ENCODE data around the gene CTSE.

CTSE gene

DNA sequence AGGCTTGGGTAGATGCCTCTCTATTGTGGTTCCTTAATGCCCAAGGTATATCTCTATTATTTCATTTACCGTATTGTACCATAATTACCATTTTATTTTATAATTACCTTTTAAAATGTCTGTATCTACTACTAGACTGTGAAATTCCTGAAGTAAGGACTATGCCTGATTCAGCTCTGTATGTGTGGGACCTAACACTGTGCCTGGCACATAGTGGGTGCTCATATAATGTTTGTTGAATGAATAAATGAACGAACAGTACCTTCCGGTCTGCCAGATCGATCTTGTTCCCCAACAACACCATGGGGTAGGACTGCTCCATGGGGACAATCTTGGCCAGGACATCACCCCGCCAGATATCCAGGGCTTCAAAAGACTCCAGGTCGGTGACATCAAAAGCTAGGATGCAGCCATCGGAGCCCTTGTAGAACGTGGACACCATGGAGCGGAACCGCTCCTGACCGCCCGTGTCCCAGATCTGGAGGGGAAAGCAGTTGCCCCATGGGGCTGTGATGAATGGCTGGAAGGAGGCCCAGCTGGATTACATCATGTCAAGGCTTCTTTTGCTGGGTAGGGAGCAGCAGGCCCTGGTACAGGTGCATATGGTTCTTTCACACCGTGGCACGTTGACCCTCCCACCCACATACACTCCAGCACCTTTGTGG, 31.3 kb downstream of the CTSE start:
- WGBS, 2 experiments = 94 to 96% methylated on average over 13 of the region's 14 CpGs
- H3K4me1 ChIP-seq (ENCODE audit: control insufficient read depth, insufficient read depth, low read length) = peaks cover 4% of the 10 kb centered on the region
- no peaks in the 10 kb centered on the region for H3K27me3 ChIP-seq (ENCODE audit: control insufficient read depth, insufficient read depth, low read length, poor library complexity, severe bottlenecking)
- no peak overlapping the region for H3K4me3 ChIP-seq (ENCODE audit: insufficient read depth, low read depth, low read length)
- H3K36me3 ChIP-seq (ENCODE audit: control insufficient read depth, insufficient read depth, low read length) = no peaks in the 10 kb centered on the region
- no peaks in the 10 kb centered on the region for H3K9me3 ChIP-seq (ENCODE audit: control insufficient read depth, low read length)
- no peak overlapping the region for H3K27ac ChIP-seq (ENCODE audit: insufficient read depth, low read depth, low read length, poor library complexity, severe bottlenecking)

- 94 to 95% methylated on average over 4 of the region's 4 CpGs for WGBS, 2 experiments
- no peaks in the 10 kb centered on the region for H3K9me3 ChIP-seq (ENCODE audit: control insufficient read depth, low read length)
Measured at GRCh38 chr1:205991237-205991636, 32.5 kb downstream of the CTSE start.

DNA sequence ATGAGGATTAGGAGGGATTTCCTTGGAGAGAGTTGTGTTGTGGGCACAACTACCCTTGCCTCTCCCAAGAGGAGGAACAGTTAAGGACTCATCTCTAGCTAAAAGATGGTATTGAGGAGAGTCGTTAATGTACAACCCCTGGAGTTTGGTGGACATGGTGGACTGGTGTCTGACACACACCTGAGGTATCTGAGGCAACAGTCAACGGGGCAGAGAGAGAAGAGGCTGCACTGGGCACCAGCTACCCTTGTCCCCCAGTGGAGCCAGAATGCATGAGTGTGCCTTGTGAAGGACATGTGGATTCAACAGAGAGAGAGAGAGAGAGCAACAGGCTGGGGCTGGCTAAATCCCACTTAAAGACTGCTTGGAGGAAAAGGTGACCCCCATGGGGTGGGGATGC, 33.5 kb downstream of the CTSE start:
- no peaks in the 10 kb centered on the region for H3K9me3 ChIP-seq (ENCODE audit: control insufficient read depth, low read length)
- peaks cover 4% of the 10 kb centered on the region for H3K4me1 ChIP-seq (ENCODE audit: control insufficient read depth, insufficient read depth, low read length)
- no peak overlapping the region for H3K27ac ChIP-seq (ENCODE audit: insufficient read depth, low read depth, low read length, poor library complexity, severe bottlenecking)
- 87 to 90% methylated on average over 2 of the region's 2 CpGs for WGBS, 2 experiments
- no peaks in the 10 kb centered on the region for H3K27me3 ChIP-seq (ENCODE audit: control insufficient read depth, insufficient read depth, low read length, poor library complexity, severe bottlenecking)
- no peak overlapping the region for H3K4me3 ChIP-seq (ENCODE audit: insufficient read depth, low read depth, low read length)
- no peaks in the 10 kb centered on the region for H3K36me3 ChIP-seq (ENCODE audit: control insufficient read depth, insufficient read depth, low read length)

More at GRCh38 chr1:205991237-205991636, 32.5 kb downstream of the CTSE start:
- Histone ChIP-seq H3K27ac (ENCODE audit: insufficient read depth, low read depth, low read length, poor library complexity, severe bottlenecking) (no peak overlapping the region), H3K36me3 (ENCODE audit: control insufficient read depth, insufficient read depth, low read length) (no peaks in the 10 kb centered on the region), H3K4me1 (ENCODE audit: control insufficient read depth, insufficient read depth, low read length) (peaks cover 4% of the 10 kb centered on the region), H3K4me3 (ENCODE audit: insufficient read depth, low read depth, low read length) (no peak overlapping the region), H3K27me3 (ENCODE audit: control insufficient read depth, insufficient read depth, low read length, poor library complexity, severe bottlenecking) (no peaks in the 10 kb centered on the region)

GRCh38 chr1:205989786-205990185, 33.9 kb downstream of the CTSE start:
- 87 to 92% methylated on average over 5 of the region's 5 CpGs for WGBS, 2 experiments
- H3K4me1 ChIP-seq (ENCODE audit: control insufficient read depth, insufficient read depth, low read length) = peaks cover 4% of the 10 kb centered on the region

DNA sequence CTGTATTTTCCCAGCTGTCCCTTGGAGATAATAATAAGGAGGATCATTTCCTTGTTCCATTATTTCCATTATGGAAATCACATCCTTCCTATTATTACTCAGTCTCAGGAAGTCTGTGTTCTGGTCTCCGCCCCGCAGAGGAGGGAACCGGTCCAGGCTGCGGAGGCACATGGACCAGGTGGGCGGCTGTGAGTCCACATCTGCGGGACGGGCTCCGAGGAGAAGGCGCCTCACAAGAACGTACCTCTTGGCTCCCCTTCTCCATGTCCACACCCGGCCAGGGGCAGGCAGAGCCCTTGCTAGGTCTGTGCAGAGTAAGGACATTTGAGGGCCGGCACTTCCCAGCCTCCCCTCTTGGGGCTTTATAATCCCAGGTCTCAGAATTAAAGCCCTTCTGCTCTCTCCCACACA, 35.1 kb downstream of the CTSE start:
- no peaks in the 10 kb centered on the region for H3K4me1 ChIP-seq (ENCODE audit: control insufficient read depth, insufficient read depth, low read length)
- WGBS, 2 experiments = 89 to 90% methylated on average over 12 of the region's 12 CpGs
- no peak overlapping the region for H3K27ac ChIP-seq (ENCODE audit: insufficient read depth, low read depth, low read length, poor library complexity, severe bottlenecking)
- no peak overlapping the region for H3K4me3 ChIP-seq (ENCODE audit: insufficient read depth, low read depth, low read length)
- no peaks in the 10 kb centered on the region for H3K27me3 ChIP-seq (ENCODE audit: control insufficient read depth, insufficient read depth, low read length, poor library complexity, severe bottlenecking)
- H3K9me3 ChIP-seq (ENCODE audit: control insufficient read depth, low read length) = no peaks in the 10 kb centered on the region
- no peaks in the 10 kb centered on the region for H3K36me3 ChIP-seq (ENCODE audit: control insufficient read depth, insufficient read depth, low read length)

More at GRCh38 chr1:205989786-205990185, 33.9 kb downstream of the CTSE start:
- H3K9me3 ChIP-seq (ENCODE audit: control insufficient read depth, low read length) = no peaks in the 10 kb centered on the region
- no peaks in the 10 kb centered on the region for H3K27me3 ChIP-seq (ENCODE audit: control insufficient read depth, insufficient read depth, low read length, poor library complexity, severe bottlenecking)
- no peak overlapping the region for H3K4me3 ChIP-seq (ENCODE audit: insufficient read depth, low read depth, low read length)
- H3K27ac ChIP-seq (ENCODE audit: insufficient read depth, low read depth, low read length, poor library complexity, severe bottlenecking) = no peak overlapping the region
- H3K36me3 ChIP-seq (ENCODE audit: control insufficient read depth, insufficient read depth, low read length) = no peaks in the 10 kb centered on the region

DNA sequence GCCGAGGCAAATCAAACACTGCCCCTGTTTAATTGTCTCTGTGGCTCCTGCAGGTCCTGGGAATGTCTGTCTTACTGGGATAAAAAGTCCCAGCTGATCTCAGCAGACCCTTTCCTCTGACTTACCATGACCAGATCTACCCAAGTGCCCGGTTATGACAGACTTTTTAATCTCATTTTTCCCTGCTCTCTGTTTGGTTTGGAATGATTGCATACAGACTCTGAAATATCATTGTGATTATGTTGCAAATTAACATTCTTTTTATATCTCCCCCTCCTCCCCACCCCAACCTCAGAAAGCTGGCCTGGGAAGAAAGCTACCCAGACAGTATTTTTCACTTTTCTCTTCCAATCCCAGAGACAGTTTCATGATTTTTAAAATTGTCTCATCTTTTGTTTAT, 36.8 kb downstream of the CTSE start:
- no peak overlapping the region for H3K27ac ChIP-seq (ENCODE audit: insufficient read depth, low read depth, low read length, poor library complexity, severe bottlenecking)
- WGBS, 2 experiments = 73 to 75% methylated on average over 2 of the region's 2 CpGs
- H3K36me3 ChIP-seq (ENCODE audit: control insufficient read depth, insufficient read depth, low read length) = no peaks in the 10 kb centered on the region
- no peak overlapping the region for H3K4me3 ChIP-seq (ENCODE audit: insufficient read depth, low read depth, low read length)
- H3K9me3 ChIP-seq (ENCODE audit: control insufficient read depth, low read length) = no peaks in the 10 kb centered on the region
- H3K4me1 ChIP-seq (ENCODE audit: control insufficient read depth, insufficient read depth, low read length) = no peaks in the 10 kb centered on the region
- H3K27me3 ChIP-seq (ENCODE audit: control insufficient read depth, insufficient read depth, low read length, poor library complexity, severe bottlenecking) = no peaks in the 10 kb centered on the region

DNA sequence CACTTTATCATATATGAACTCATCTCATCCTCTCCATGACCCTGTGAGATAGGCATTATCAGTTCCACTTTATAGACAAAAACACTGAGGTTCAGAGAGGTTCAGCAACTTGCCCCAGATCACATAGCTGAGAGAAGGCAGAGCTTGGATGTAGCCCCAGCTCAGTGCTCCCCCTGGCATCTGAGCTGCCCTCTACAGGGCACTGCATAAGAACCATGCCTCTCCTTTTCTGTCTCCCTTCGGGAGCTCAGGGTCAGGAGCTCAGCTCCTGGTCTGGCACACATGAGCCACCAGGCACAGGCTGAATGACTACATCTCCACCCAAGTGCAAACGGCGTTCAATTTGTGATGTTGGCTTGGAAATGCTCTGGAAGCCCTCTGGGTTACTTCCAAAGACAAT, 37.4 kb downstream of the CTSE start:
- Histone ChIP-seq H3K27ac (ENCODE audit: insufficient read depth, low read depth, low read length, poor library complexity, severe bottlenecking) (no peak overlapping the region), H3K9me3 (ENCODE audit: control insufficient read depth, low read length) (no peaks in the 10 kb centered on the region), H3K4me1 (ENCODE audit: control insufficient read depth, insufficient read depth, low read length) (no peaks in the 10 kb centered on the region), H3K27me3 (ENCODE audit: control insufficient read depth, insufficient read depth, low read length, poor library complexity, severe bottlenecking) (no peaks in the 10 kb centered on the region), H3K4me3 (ENCODE audit: insufficient read depth, low read depth, low read length) (no peak overlapping the region), H3K36me3 (ENCODE audit: control insufficient read depth, insufficient read depth, low read length) (no peaks in the 10 kb centered on the region)
- WGBS, 2 experiments = 92 to 97% methylated on average over 3 of the region's 3 CpGs

DNA sequence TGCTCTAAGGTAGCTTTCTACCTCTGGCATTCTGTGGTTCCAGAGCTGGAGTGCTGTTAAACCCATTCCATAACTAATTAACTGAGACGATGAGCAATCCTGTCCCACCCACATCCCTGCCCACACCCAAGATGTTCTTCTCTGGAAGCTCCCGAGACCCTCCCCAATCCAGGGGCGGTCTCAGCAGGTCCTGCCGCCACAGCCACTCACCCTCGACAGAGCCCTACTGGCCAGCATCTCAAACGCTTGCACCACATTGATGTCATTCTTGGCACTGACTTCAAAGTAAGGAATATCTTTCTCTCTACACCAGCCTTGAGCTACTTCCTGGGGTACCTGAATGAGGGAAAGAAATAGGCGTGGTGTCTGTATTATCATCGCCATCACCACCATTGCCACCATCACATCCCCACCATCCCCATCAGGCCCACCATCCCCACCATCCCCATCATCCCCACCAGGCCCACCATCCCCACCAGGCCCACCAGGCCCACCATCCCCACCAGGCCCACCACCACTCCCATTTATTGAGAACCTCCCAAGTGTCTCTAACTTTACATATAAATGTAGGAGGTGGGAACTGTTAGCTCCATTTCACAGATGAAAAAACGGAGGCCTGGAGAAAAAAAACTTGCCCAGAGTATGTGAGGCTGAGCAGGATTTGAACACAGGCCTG, 38.2 kb downstream of the CTSE start:
- no peaks in the 10 kb centered on the region for H3K27me3 ChIP-seq (ENCODE audit: control insufficient read depth, insufficient read depth, low read length, poor library complexity, severe bottlenecking)
- H3K27ac ChIP-seq (ENCODE audit: insufficient read depth, low read depth, low read length, poor library complexity, severe bottlenecking) = no peak overlapping the region
- no peaks in the 10 kb centered on the region for H3K4me1 ChIP-seq (ENCODE audit: control insufficient read depth, insufficient read depth, low read length)
- H3K36me3 ChIP-seq (ENCODE audit: control insufficient read depth, insufficient read depth, low read length) = no peaks in the 10 kb centered on the region
- no peaks in the 10 kb centered on the region for H3K9me3 ChIP-seq (ENCODE audit: control insufficient read depth, low read length)
- WGBS, 2 experiments = 92 to 95% methylated on average over 9 of the region's 9 CpGs
- no peak overlapping the region for H3K4me3 ChIP-seq (ENCODE audit: insufficient read depth, low read depth, low read length)

DNA sequence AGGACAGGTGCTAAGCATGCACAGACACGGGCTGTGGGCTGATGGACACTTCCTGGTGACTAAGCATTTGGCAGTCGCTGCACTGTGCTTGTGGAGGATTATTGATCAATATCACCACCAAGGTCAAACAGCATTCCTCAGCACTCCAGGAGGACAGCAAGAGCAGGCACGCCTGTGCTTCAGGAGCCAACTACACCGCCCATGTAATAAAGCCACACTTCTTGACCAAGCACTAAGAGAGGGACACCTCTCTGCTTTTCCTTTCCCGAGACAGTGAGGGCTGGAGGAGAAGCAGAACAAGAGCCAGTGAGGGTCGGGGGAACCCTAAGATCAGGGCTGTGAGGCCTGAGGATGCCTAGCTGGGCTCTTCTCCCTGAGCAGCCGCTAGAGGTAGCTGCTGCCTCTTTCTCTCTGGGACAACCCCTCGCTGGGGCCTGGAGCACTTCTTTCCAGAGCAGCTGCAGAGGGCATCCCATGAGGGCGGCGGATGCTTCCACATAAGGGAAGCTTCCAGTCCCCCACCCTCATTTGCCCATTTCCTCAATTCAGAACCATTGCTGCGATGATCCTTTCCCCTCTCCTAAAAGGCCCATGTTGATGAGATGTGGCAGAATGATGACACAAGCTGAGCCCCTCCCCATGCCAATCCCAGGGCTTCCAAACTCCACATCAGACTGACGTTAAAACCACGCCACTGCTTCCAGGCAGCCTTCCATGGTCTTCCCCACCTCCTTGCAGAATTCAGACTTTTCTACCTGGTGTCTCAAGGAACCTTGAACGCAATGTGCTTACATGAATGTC, 39.6 kb downstream of the CTSE start:
- Histone ChIP-seq H3K4me3 (ENCODE audit: insufficient read depth, low read depth, low read length) (no peak overlapping the region), H3K27ac (ENCODE audit: insufficient read depth, low read depth, low read length, poor library complexity, severe bottlenecking) (no peak overlapping the region), H3K27me3 (ENCODE audit: control insufficient read depth, insufficient read depth, low read length, poor library complexity, severe bottlenecking) (no peaks in the 10 kb centered on the region), H3K36me3 (ENCODE audit: control insufficient read depth, insufficient read depth, low read length) (no peaks in the 10 kb centered on the region), H3K4me1 (ENCODE audit: control insufficient read depth, insufficient read depth, low read length) (no peaks in the 10 kb centered on the region), H3K9me3 (ENCODE audit: control insufficient read depth, low read length) (no peaks in the 10 kb centered on the region)
- 56 to 57% methylated on average over 14 of the region's 14 CpGs for WGBS, 2 experiments

DNA sequence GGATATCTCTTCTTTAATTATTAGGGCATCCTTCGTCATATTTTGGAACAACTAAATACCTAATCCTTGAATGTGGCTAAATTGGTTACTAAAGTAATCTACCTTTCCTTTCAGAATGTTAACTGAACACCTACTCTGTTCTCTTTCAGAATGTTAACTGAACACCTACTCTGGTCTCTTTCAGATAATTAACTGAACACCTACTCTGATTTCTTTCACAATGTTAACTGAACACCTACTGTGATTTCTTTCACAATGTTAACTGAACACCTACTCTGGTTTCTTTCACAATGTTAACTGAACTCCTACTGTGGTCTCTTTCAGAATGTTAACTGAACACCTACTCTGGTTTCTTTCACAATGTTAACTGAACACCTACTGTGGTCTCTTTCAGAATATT, 42.4 kb downstream of the CTSE start:
- H3K27ac ChIP-seq (ENCODE audit: insufficient read depth, low read depth, low read length, poor library complexity, severe bottlenecking) = no peak overlapping the region
- no peak overlapping the region for H3K4me3 ChIP-seq (ENCODE audit: insufficient read depth, low read depth, low read length)
- no peaks in the 10 kb centered on the region for H3K27me3 ChIP-seq (ENCODE audit: control insufficient read depth, insufficient read depth, low read length, poor library complexity, severe bottlenecking)
- 84 to 100% methylated on average over 1 of the region's 1 CpG for WGBS, 2 experiments
- no peaks in the 10 kb centered on the region for H3K36me3 ChIP-seq (ENCODE audit: control insufficient read depth, insufficient read depth, low read length)
- peaks cover 8% of the 10 kb centered on the region for H3K4me1 ChIP-seq (ENCODE audit: control insufficient read depth, insufficient read depth, low read length)
- H3K9me3 ChIP-seq (ENCODE audit: control insufficient read depth, low read length) = no peaks in the 10 kb centered on the region
